Measurements from ENCODE around the gene BABAM2.

DNA sequence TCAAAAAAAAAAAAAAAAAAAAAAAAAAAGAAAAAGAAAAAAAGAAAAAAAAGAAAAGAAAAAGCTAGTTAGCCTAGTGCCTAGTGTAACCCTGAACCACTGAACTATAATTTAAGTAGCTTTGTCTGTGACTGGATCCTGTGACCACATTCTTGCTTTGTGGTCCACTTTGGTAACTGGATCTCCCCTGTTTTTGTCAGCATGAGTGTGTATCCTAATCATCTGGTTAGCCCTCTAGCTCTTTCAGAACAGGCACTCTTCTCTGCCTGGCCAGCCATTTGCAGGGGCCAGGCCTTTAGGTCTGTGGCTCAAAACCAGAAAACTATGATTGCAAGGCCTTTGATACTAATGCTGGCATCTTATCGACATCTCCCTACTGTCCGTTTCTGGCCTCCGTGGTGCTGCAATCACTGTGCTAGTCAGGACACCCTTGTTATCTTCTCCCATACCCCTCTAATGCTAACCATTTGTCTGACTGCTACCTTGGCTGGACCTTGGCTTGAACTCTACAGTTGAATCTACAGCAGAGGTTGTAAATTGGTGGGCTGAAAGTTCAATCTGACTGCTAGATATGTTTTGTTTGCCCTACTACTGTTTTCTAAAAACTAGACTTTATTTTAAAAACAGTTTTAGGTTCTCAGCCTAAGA is 40.8 kb upstream of the BABAM2 start:
- TF ChIP-seq, protein P1, sequence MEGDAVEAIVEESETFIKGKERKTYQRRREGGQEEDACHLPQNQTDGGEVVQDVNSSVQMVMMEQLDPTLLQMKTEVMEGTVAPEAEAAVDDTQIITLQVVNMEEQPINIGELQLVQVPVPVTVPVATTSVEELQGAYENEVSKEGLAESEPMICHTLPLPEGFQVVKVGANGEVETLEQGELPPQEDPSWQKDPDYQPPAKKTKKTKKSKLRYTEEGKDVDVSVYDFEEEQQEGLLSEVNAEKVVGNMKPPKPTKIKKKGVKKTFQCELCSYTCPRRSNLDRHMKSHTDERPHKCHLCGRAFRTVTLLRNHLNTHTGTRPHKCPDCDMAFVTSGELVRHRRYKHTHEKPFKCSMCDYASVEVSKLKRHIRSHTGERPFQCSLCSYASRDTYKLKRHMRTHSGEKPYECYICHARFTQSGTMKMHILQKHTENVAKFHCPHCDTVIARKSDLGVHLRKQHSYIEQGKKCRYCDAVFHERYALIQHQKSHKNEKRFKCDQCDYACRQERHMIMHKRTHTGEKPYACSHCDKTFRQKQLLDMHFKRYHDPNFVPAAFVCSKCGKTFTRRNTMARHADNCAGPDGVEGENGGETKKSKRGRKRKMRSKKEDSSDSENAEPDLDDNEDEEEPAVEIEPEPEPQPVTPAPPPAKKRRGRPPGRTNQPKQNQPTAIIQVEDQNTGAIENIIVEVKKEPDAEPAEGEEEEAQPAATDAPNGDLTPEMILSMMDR (tag by site-specific recombination; IDR thresholded peaks at IDR 0.05) = no peak
- TF ChIP-seq ZNF670 (tag by site-specific recombination; IDR thresholded peaks at IDR 0.05; ENCODE audit: low read depth) (no peak), ZNF423 (tag by site-specific recombination; IDR thresholded peaks at IDR 0.05) (no peak), ZNF830 (tag by site-specific recombination; IDR thresholded peaks at IDR 0.05; ENCODE audit: low read depth) (no peak), ZFP3 (tag by site-specific recombination; IDR thresholded peaks at IDR 0.05; ENCODE audit: low read depth) (no peak), ZNF155 (tag by site-specific recombination; IDR thresholded peaks at IDR 0.05) (no peak), ZNF341 (tag by site-specific recombination; IDR thresholded peaks at IDR 0.05; ENCODE audit: low read depth) (no peak), ZNF121 (tag by site-specific recombination; IDR thresholded peaks at IDR 0.05) (no peak), ZEB2 (tag by site-specific recombination; IDR thresholded peaks at IDR 0.05) (no peak), FEZF1 (tag by site-specific recombination; IDR thresholded peaks at IDR 0.05) (no peak)
- TF ChIP-seq, protein P2, sequence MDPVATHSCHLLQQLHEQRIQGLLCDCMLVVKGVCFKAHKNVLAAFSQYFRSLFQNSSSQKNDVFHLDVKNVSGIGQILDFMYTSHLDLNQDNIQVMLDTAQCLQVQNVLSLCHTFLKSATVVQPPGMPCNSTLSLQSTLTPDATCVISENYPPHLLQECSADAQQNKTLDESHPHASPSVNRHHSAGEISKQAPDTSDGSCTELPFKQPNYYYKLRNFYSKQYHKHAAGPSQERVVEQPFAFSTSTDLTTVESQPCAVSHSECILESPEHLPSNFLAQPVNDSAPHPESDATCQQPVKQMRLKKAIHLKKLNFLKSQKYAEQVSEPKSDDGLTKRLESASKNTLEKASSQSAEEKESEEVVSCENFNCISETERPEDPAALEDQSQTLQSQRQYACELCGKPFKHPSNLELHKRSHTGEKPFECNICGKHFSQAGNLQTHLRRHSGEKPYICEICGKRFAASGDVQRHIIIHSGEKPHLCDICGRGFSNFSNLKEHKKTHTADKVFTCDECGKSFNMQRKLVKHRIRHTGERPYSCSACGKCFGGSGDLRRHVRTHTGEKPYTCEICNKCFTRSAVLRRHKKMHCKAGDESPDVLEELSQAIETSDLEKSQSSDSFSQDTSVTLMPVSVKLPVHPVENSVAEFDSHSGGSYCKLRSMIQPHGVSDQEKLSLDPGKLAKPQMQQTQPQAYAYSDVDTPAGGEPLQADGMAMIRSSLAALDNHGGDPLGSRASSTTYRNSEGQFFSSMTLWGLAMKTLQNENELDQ (tag by site-specific recombination; IDR thresholded peaks at IDR 0.05; ENCODE audit: low read depth) = no peak
- TF ChIP-seq, protein P3, sequence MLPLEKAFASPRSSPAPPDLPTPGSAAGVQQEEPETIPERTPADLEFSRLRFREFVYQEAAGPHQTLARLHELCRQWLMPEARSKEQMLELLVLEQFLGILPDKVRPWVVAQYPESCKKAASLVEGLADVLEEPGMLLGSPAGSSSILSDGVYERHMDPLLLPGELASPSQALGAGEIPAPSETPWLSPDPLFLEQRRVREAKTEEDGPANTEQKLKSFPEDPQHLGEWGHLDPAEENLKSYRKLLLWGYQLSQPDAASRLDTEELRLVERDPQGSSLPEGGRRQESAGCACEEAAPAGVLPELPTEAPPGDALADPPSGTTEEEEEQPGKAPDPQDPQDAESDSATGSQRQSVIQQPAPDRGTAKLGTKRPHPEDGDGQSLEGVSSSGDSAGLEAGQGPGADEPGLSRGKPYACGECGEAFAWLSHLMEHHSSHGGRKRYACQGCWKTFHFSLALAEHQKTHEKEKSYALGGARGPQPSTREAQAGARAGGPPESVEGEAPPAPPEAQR (tag by site-specific recombination; IDR thresholded peaks at IDR 0.05) = no peak
- TF ChIP-seq, protein P4, sequence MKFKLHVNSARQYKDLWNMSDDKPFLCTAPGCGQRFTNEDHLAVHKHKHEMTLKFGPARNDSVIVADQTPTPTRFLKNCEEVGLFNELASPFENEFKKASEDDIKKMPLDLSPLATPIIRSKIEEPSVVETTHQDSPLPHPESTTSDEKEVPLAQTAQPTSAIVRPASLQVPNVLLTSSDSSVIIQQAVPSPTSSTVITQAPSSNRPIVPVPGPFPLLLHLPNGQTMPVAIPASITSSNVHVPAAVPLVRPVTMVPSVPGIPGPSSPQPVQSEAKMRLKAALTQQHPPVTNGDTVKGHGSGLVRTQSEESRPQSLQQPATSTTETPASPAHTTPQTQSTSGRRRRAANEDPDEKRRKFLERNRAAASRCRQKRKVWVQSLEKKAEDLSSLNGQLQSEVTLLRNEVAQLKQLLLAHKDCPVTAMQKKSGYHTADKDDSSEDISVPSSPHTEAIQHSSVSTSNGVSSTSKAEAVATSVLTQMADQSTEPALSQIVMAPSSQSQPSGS (tag by site-specific recombination; IDR thresholded peaks at IDR 0.05; ENCODE audit: low read depth) = no peak
- TF ChIP-seq, protein P5, sequence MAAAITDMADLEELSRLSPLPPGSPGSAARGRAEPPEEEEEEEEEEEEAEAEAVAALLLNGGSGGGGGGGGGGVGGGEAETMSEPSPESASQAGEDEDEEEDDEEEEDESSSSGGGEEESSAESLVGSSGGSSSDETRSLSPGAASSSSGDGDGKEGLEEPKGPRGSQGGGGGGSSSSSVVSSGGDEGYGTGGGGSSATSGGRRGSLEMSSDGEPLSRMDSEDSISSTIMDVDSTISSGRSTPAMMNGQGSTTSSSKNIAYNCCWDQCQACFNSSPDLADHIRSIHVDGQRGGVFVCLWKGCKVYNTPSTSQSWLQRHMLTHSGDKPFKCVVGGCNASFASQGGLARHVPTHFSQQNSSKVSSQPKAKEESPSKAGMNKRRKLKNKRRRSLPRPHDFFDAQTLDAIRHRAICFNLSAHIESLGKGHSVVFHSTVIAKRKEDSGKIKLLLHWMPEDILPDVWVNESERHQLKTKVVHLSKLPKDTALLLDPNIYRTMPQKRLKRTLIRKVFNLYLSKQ (tag by site-specific recombination; IDR thresholded peaks at IDR 0.05; ENCODE audit: borderline replicate concordance) = no peak
